Hematopoietic multipotent progenitor cell treated with erythropoietin and hydrocortisone succinate and interleukin-3 and kit ligand, for 17 days (in vitro differentiated cells): ENCODE results near the gene MT1A.
"Not testable (repeated sequence)": the region's sequence is repeated elsewhere in the genome, so short reads cannot be mapped to it uniquely, and the experiment has no call there.

ENCODE experiments used
- DNase-seq: peaks from one replicate; pipeline ENCODE4 v3.0.0-alpha.2; 2015; ENCODE audit warnings: low spot score

Gene MT1A

GRCh38 chr16:56610609-56611111 is 27.8 kb upstream of the MT1A start:
- no peak for DNase-seq

- no peak for DNase-seq
Measured at GRCh38 chr16:56611281-56611833, 27.1 kb upstream of the MT1A start.

GRCh38 chr16:56613706-56614105 is 24.8 kb upstream of the MT1A start:
- no peak for DNase-seq

GRCh38 chr16:56614549-56614991 is 23.9 kb upstream of the MT1A start:
- DNase-seq: no peak

GRCh38 chr16:56615353-56615752 is 23.1 kb upstream of the MT1A start:
- no peak for DNase-seq

GRCh38 chr16:56616608-56617211 is 21.8 kb upstream of the MT1A start:
- DNase-seq: no peak

GRCh38 chr16:56617212-56618085 is 21.0 kb upstream of the MT1A start:
- no peak for DNase-seq

GRCh38 chr16:56618138-56618537 is 20.3 kb upstream of the MT1A start:
- no peak for DNase-seq

- DNase-seq: no peak
Measured at GRCh38 chr16:56620339-56620897, 18.0 kb upstream of the MT1A start.

- DNase-seq: not testable (repeated sequence)
Measured at GRCh38 chr16:56621665-56622445, 16.6 kb upstream of the MT1A start.

- DNase-seq: not testable (repeated sequence)
Measured at GRCh38 chr16:56623184-56623583, 15.3 kb upstream of the MT1A start.

GRCh38 chr16:56623637-56624036 is 14.8 kb upstream of the MT1A start:
- DNase-seq: no peak

GRCh38 chr16:56625140-56625942 is 13.1 kb upstream of the MT1A start, which contains the start of gene MT1E:
Gene MT1E, plus strand, starts transcription at chr16:56625781. Its CDS starts 71 bp downstream, at chr16:56625852.
- no peak for DNase-seq

- DNase-seq: no peak
Measured at GRCh38 chr16:56625943-56626654, 12.4 kb upstream of the MT1A start.

GRCh38 chr16:56626685-56627084 is 11.8 kb upstream of the MT1A start:
- DNase-seq: no peak

- DNase-seq: no peak
Measured at GRCh38 chr16:56628486-56629350, 9.7 kb upstream of the MT1A start.

- DNase-seq: no peak
Measured at GRCh38 chr16:56629531-56629930, 8.9 kb upstream of the MT1A start.

GRCh38 chr16:56630134-56630533 is 8.3 kb upstream of the MT1A start:
- no peak for DNase-seq

GRCh38 chr16:56631197-56631596 is 7.3 kb upstream of the MT1A start:
- no peak for DNase-seq
